Spinal cord (tissue), 4 donors: ENCODE data around the gene BUD13. TPM values are rescaled to one million over a fixed set of nuclear protein-coding genes. Genes with fewer than 3 reads are reported as not detected.

Experiments
- polyA plus RNA-seq, 2 donors: library from polyadenylated mRNA; unstranded; fragments of 120-200 nt; gene quantifications; one replicate each; pipeline ENCODE4 v1.2.1, GENCODE V29; 2013; ENCODE audit not compliant: insufficient read length in 2 of 2
- total RNA-seq, 2 donors: library from RNA; depleted of rRNA in 1 of 2; stranded (reverse); fragments of 120-200 nt in 1 of 2; fragments of >200 nt in 1 of 2; gene quantifications; one replicate each; pipeline versions ENCODE4 v1.2.3 to v1.2.4, GENCODE V29; 2013 to 2014

BUD13 gene
- total and polyA plus RNA-seq, 4 donors: 11.1 to 22.3 (median 17.0) TPM

Other genes starting within 250 kb of the BUD13 start
- gene ZPR1, start 15.0 kb upstream of the BUD13 start, total RNA-seq: 10 to 100 TPM; 23.3 to 34.3 TPM
- gene ZPR1, start 15.0 kb upstream of the BUD13 start, polyA plus RNA-seq: 10 to 100 TPM; 41.4 to 50.0 TPM
- gene APOA5, start 18.9 kb upstream of the BUD13 start, total RNA-seq: not detected
- not detected for gene APOA5, start 18.9 kb upstream of the BUD13 start, polyA plus RNA-seq
- gene APOA4, start 50.3 kb upstream of the BUD13 start, total RNA-seq: not detected
- gene APOA4, start 50.3 kb upstream of the BUD13 start, polyA plus RNA-seq: not detected
- gene APOC3, start 56.9 kb upstream of the BUD13 start, total RNA-seq: 1 to 10 TPM in 1 of 2 donors, not detected in 1; 1.4 TPM
- gene APOC3, start 56.9 kb upstream of the BUD13 start, polyA plus RNA-seq: not detected
- gene APOA1, start 64.6 kb upstream of the BUD13 start, total RNA-seq: 1 to 10 TPM; 2.5 to 9.1 TPM
- 1 to 10 TPM; 2.6 to 6.7 TPM for gene APOA1, start 64.6 kb upstream of the BUD13 start, polyA plus RNA-seq